Stimulated activated CD8-positive, alpha-beta memory T cell treated with anti-CD3 and anti-CD28 coated beads, Interleukin-7, amount 100 ng/mL, for 24 hours (primary cell): ENCODE results near the gene OPCML.

Experiments
- DNase-seq: peaks from one replicate; pipeline ENCODE4 v3.0.0-alpha.2; 2020; ENCODE audit warnings: low read depth

OPCML gene

DNA sequence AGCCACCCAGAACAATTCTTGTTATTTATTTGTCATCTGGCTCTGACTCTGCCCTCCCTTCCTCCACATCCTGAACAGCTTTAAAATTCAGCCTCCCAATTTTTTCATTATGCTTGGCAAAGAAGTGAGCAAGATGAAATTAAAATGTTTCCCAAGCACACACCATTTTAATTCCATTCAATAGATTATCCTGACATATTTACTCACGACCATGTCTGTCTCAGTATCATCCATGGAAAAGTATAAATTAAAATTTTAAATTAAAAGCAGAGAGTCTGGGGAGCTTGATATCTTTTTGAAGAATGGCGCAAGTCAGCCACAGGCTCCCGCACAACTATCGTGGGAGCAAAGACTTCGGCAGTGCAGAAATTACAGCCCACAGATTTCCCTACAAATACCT lies 862.4 kb downstream of the OPCML start:
- DNase-seq = no peak

DNA sequence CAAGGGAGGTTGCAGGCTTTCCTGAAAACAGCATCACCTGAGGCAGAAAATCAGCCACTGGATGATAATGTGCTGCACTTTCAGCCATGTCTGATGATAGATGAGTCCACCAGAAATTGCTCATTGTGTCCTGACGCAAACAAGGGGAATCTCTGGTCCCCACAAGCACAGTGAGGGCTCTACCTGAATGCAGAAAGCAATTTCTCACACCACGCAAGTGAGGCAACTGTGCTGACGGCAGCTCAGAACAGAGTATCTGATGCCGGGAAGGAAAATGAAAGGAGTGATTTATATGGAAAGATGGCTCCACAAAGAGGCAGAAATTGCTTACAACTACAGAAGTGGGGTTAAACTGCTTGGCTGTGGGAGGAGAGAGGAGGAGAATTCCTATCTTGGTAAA lies 867.1 kb downstream of the OPCML start:
- no peak for DNase-seq

DNA sequence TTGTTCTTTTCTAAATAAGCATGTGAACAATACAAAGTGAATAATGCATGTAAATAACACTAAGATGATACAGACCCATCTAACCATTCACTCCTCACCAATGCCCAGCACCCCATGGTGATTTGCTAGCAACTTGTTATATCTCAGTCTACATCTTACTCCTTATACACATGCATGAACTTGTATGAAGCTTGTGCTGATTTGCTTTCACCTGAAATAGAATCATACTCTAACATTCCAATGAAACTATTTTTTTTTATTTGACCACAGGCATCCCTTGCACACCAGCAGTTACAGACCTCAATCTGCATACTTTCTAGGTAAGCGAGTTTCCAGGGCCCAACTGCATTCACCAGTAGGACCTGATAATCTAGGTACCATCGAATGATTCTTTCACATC lies 873.6 kb downstream of the OPCML start:
- DNase-seq = no peak

DNA sequence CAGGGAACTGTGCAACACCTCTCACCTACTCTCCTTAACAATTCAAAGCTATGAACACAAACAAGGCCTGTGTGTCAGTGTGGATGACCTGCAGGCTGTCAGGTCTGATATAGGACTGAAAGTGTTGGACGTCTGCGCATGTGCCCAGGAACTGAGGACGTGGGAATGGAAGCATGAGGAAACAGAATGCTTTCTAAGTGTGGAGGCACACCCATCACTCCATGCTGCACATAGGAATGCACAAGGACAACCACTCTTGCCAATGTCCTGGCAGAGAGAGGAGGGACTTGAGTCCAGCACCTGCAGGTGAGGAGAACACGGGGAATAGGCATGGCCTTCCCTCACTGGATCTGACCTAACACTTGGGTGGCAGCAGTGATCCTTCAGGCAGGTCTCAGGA lies 874.3 kb downstream of the OPCML start:
- no peak for DNase-seq

DNA sequence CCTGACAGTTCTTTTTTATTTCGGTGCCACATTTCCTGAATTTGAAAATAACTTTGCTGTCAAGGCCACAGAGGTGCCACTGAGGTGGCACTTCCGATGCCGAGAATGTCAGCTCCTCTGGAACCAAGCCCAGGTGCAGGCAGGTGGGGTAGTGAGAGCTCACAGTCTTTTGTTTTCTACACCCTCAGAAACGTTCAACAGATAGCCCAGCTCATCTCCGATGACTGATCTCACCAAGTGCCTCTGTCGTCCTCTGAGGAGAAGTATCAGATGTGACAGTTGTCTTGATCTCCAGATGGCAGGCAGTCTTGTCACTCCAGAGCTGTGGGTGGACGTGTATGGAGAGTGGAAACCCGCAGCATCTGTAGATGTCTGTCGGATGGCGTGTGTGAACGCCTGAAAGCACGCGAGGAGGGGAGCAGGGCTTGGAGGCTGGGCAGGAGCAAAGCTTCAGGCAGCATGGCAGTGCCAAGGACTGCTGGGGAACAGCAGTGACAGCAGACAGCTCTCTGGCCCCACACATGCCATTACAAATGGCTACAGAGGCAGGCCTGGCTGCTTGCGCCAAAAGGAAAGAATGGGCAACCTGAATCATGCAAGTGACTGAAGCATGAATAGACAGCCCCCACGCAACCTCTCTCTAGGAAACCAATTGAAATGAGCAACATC lies 877.0 kb downstream of the OPCML start:
- no peak for DNase-seq

DNA sequence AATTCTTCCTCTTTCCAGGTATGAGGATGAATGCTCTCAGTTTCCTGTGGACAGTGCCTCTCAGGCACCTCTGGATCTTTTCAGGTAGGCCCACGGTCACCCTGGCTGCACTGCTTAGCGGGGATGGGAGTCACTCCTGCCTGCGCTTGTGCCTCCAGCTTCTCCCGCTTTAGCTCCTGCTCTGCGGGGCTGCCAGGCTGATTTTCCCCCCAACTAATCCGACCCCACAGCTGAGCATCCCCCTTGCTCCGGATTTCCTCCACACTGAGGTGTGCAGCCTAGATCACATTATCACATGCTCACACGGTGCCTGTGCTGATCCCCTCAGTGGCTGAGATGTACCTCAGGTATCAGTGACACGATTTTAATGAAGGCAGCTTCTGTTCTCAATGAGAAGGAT lies 879.1 kb downstream of the OPCML start:
- DNase-seq = no peak

DNA sequence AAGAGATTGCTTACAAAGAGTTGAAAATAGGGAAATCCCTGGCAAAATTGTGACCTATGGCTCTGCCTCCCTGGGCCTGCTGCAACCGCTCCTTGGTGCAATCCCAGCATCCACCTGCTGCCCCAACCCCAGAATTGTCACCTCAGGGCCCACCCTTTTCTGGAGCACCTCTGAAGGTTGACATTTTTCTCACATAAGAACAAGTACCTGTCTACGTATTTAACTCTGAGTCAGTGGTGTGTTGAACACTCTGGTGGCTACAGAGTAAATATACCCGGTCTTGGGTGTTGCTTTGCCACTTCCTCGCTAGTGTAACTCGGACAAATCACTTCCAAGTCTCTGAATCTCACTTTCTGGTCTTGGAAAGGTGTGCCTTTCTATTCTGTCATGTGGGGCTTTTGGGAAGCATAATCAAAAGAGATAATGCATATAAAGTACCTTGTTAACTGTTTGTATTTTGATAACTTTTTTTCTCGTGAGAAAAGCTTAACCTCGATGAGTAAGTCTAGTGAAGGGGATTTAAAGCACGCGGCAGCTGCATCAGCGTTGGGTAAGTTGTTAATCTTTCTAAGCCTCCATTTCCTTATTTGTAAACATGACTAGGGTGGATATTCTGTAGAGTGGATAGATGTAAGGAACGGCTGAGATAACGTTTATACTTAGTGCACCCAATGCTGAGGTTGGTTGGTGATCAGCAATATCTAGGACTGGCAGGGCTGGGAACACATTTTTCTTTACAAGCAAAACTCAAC lies 881.2 kb downstream of the OPCML start:
- DNase-seq = no peak

DNA sequence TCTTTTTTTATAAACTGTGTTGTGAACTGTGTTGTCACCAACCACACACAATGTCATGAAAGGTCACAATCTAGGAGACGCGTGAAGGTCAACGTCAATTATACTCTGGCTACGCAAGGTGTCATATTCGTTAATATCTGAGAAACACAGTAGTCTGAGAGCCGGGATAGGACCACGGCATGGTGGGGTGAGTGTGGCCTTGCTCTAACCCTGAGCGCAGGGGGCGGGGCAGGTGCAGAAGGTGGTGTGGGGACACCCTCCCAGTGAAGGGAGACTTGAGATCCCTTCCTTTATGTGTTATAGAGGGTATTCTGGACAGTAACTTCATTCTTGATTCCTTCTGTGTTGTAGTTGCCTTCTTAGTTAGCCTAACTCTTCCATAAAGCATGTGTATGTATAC lies 883.0 kb downstream of the OPCML start:
- no peak for DNase-seq

DNA sequence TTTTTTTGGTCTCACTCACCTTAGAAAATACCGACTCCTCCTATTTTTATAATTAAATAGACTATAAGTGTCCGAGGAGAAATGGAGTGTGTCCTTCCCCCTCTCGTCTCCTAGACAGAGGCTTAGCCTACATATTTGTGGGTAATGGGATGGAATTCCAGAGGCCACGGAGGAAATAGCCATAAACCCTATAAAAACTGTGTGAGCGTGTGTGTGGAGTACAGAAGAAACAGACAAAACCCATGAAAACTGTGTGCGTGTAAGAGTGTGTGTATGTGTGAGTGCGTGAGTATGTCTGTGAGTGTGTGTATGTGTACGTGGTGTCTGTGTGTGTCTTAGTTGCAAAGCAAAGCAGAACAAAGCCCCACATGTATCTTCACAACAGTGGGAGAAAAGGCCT lies 883.5 kb downstream of the OPCML start:
- no peak for DNase-seq

DNA sequence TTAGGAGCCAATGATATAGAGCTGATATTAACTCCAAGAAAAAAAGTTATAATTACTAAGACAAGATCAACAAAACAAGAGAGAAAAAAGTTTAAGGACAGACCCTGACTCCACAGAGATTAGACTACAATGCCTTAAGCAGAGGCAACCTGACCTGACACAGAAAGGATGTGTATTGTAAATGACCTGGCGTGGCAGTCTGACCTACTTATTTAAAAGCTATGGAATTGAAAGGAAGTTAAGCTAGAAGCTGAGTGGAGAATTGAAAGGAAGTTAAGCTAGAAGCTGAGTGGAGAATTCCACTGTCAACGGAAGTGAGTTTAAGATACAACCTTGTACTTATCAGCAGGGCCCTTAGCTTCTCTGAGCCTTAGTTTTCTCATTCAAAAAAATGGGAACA lies 885.4 kb downstream of the OPCML start:
- no peak for DNase-seq

DNA sequence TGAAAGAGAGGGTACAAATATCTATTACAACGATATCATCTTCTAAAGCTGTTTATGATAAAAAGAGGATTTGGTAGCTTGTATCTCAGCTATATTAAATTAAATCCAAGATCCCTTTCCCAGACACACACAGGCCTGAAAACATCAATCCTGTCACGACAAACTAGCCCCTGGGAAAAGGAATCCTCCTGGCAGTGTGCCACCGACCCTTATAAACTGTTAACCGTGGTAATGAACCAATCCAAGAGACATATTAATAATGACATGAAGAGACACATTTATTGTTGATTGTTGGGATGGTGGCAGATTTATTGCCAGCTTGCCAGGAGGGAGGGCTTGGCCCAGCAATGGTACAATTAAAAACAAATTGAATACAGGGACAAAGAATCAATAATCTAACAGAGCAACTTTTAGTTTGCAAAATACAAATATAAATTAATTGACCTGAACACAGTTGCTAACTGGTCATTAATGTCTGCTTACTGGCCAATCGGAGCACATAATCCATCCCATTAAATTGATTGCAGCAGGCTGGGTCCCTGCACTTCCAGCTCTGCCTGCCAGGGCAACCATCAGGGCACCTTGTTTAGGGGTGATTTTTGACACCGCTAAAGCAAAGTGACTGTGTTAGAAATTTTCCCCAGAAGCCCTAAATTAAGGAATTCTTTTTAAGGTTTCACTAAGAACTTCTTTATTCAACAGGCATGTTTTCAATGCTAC lies 887.6 kb downstream of the OPCML start:
- DNase-seq = no peak

DNA sequence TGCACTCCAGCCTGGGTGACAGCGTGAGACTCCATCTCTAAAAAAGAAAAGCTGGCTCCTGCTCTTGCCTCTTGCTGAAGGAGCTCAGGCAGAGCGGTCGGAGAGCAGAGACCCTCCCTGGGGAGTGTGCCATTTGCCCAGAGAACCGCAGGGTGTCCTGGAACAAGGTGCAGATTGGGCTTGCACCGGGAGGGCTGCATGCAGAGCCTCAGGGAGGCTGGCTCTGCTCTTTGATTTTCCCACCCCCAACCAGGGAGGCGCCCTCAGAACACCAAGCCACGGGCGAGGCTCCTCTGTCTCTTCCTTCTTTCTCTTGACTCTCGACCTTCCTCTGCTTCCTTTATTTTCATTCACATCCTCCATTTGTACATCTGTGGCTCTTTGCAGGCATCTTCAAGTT lies 889.1 kb downstream of the OPCML start:
- no peak for DNase-seq

DNA sequence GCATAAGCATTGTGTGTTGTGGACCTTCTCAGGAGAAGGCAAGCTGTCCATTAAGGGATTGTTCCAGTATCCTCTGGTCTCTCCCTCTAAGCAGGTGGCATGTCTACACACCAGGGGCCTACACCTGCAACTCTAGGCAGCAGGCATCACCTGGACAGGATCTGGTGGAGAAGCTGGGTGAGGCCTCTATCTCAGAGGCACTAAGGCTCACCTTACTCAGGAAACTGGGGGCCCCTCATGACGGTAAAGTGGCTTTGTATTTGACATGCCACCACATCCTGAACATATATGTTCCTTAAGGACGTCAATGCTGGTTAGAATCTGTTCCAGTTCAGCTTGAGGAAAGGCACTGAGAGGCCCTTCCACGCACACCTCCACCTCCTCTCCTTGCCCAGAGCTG lies 891.3 kb downstream of the OPCML start:
- DNase-seq = no peak

DNA sequence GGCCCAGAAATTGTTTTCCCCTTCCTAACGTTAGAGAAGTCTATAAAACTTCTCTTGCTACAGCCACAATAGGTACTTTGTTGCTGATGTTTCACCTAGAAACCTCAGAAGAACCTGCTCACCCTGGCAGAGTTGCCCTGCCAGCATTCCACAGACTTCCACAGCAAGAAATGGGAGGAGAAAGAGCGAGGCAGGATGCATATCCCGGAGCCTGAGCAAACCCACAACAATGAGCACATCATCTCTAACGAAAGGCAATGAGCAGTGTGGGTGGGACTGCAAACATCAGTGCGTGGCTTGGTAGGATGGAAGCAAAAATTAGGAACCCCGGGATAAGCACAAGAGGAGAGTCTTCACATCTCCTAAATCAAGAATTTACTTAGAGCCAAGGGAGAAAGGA lies 892.3 kb downstream of the OPCML start:
- no peak for DNase-seq

DNA sequence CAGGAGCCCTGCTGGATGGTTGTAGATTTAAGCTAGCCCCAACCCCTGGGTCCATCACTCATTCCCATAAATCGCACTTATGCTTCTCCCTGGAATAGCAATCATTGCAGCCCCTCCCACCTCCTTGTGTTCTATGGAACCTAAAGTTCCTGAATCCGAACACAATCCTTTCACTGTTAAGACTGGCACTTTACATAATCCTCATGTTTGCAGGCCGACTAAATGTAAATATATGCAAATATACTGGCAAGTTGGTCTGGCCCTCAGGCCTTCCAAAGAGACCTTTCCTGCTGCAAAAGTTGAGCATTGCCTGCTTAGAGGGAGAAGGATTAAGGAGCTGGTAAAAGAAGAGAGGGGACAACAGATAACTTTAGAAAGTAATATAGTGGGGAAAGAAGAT lies 892.9 kb downstream of the OPCML start:
- no peak for DNase-seq

DNA sequence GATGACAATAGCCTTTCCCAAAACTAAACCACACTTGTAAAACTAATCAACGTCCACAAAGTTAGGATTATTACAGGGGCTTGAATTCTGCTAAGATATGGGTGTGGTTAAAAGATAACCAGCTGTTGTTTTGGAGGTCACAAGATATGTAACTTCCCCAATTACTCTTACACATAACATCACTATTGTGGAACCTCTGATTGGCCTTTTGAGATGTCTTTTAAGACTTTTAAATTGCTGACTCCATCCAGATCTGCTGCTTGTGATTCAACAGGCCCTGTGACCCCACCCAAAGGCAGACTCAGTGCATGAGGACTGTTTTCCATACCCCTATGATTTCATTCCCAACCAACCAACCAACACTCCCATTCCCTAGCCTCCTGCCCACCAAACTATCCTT lies 893.9 kb downstream of the OPCML start:
- DNase-seq = no peak

DNA sequence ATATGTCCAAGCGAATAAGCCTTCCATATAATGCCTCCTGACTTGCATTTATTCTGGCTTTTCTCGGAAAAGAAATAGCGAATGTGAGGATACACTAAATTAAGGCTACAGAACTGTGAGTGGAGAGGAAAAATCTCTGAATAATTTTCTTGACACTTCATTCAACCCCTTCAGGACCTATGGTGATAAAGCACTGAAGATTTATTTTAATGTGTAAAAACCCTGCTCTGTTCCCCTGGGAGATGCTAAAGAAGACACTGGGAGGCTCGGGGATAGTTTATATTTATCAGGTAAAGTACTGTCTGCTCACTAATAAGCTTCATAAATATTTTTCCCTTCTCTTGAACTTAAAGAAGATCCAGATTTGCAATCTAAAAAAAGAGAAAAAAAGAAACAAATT lies 895.8 kb downstream of the OPCML start:
- no peak for DNase-seq

DNA sequence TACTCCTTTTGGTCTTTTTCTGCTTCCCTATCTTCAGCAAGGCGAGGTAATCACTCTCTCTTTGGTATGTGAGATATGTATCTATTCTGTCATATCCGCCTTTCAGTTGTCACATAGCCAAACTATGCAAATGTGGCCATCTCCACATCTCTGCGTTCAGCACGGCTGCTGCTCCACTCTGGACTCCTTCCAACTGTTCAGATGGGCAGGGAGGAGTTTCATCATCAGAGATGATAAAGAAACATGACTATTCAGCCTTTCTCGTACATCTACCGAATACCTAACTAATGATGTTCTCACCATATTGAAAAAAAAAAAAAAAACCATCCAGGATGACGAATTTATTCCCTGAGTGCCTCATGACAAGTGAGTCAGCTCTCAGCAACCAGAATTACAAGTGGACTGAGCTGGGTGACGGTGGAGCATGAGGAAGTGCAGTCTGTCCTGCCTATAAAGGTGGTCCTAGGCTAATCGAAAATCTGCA lies 899.6 kb downstream of the OPCML start:
- DNase-seq = no peak

DNA sequence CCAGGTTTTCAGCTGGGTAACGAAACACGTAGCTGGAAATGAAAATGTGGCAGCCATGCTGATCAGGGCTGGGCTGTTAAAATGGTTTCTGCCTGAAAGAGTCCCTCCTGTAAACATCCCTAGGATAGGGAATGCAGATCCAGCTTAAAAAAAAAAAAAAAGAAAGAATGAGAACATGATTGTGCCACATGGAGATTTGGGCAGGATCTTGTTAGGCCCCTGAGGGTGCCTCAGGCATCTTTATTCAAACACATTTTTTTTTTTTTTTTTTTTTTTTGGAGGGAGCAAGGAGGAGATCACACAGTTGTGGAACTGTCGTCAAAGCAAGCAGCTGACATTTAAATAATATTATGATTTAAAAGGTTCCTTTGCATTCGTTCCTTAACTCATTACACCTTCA lies 900.3 kb downstream of the OPCML start:
- no peak for DNase-seq

DNA sequence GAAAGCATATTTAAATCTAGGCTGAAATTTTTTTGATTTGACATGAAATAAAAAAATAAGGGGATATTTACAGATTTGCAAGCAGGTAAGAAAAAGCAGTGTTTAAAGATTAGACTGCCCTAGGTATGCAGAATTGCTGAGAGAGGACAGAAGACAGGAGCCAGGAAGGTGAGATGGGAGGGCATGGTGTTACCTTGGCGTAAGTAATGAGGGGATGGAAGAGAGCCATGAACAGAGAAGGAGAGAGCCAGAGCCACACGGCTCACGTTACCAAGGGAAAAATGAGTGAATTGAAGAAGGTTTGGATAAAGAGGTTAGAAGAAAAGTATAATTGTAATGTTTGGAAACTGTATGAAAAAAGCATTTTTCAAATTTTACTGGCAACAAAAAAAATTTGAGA lies 904.3 kb downstream of the OPCML start:
- DNase-seq = no peak

DNA sequence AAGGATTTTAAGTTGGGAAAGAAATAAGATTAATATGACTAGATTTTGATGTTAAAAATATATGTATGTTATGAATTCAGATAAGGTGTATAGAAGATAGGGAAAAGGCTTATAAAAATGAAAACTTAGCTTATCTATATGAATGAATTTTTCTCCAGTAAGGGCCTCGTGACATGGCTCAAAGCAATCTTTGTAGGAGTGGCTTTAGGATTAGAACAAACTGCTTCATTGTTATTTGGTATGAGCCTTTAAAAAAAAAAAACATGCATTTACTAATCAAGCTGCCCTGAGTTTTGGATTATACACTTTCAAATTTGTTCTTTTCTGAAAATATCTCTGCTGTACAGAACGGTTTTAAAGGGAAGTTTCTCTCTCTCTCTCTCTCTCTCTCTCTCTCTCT lies 905.9 kb downstream of the OPCML start:
- DNase-seq = no peak

DNA sequence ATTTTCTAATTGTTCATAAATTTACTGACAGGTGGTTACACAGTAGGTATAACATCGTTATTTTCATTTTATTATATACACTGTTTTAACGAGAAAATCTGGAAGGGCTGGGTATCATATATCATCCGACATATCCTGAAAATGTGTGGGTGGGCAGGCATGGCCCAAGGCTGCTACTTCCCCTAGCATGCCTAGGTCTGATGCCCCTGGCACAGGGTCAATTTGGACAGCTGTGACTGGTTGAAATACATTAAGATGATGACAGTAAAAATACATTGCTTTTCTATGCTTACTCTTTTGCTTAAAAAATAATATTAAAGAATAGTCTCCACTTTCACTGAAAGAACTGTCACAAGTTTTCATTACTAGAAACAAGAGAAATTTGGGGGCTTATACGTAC lies 908.8 kb downstream of the OPCML start:
- no peak for DNase-seq

DNA sequence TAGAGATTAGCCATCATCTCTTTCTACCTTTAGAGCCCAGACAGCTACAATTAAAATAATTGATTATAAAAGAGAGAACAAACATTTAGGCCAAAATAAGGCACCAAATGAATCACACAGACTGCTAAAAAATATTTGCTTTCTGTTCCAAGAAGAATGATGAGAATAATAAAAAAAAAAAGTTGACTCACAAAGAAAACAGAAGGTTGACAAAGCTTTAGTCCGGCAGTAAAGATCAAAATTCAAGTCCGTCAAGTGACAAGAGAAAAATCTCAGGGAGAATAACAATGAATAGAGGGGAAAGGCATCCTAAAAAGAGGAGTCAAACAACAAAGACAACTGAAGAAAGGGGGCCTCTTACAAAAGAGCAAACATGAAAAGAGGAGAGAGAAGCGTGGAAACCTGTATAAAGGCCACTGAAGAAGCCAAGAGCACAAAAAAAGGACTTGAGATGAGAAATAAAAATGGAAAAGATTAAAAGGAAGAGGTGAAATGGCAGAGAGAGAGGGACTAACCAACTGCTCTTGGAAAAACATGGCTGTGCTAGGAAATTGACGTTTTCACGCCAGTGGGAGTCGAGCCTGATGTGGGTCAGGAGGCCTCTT lies 910.2 kb downstream of the OPCML start:
- DNase-seq = no peak
